Trophoblast cell (in vitro differentiated cells and primary cell): ENCODE results near the gene CD8B.

Experiments
- DNase-seq, 2 donors: peaks; one replicate each; pipeline ENCODE4 v3.0.0-alpha.2; 2016
- H2AFZ ChIP-seq: 2 replicates; pipeline ENCODE4 v1.6.1; 2013; ENCODE audit warnings: low read length, moderate library complexity, mild to moderate bottlenecking; ENCODE audit not compliant: insufficient read depth, poor library complexity
- H2AK5ac ChIP-seq: 2 replicates; pipeline ENCODE4 v1.6.1; 2013; ENCODE audit warnings: mild to moderate bottlenecking, low read length
- H2BK120ac ChIP-seq: 2 replicates; pipeline ENCODE4 v1.6.1; 2013; ENCODE audit warnings: low read length, mild to moderate bottlenecking, moderate library complexity; ENCODE audit not compliant: insufficient read depth, poor library complexity
- H2BK12ac ChIP-seq: 2 replicates; pipeline ENCODE4 v1.6.1; 2013; ENCODE audit warnings: mild to moderate bottlenecking, low read length, moderate library complexity
- H2BK5ac ChIP-seq: 2 replicates; pipeline ENCODE4 v1.6.1; 2013; ENCODE audit warnings: low read length, low read depth, moderate library complexity, mild to moderate bottlenecking; ENCODE audit not compliant: poor library complexity
- H3K14ac ChIP-seq: 2 replicates; pipeline ENCODE4 v1.6.1; 2013; ENCODE audit warnings: mild to moderate bottlenecking, low read length
- H3K18ac ChIP-seq: 2 replicates; pipeline ENCODE4 v1.6.1; 2013; ENCODE audit warnings: mild to moderate bottlenecking, low read length
- H3K23ac ChIP-seq: 2 replicates; pipeline ENCODE4 v1.6.1; 2013; ENCODE audit warnings: low read length
- H3K27ac ChIP-seq: 2 replicates; pipeline ENCODE4 v1.5.1; 2013; ENCODE audit warnings: low read depth, mild to moderate bottlenecking, inconsistent platforms, low read length, moderate library complexity
- H3K27me3 ChIP-seq: 2 replicates; pipeline ENCODE4 v1.6.1; 2013; ENCODE audit warnings: inconsistent platforms, mild to moderate bottlenecking, low read length, moderate library complexity; ENCODE audit not compliant: insufficient read depth
- H3K36me3 ChIP-seq, 2 experiments: 1 replicate in 1 of 2; 2 replicates in 1 of 2; pipeline ENCODE4 v1.6.1; 2013; ENCODE audit warnings: low read length in 2 of 2, mild to moderate bottlenecking in 2 of 2, moderate library complexity in 1 of 2; ENCODE audit not compliant: insufficient read depth in 2 of 2, control insufficient read depth in 1 of 2
- H3K4ac ChIP-seq: 2 replicates; pipeline ENCODE4 v1.6.1; 2013; ENCODE audit warnings: low read depth, mild to moderate bottlenecking, low read length, moderate library complexity
- H3K4me1 ChIP-seq, 2 experiments: 1 replicate in 1 of 2; 2 replicates in 1 of 2; pipeline ENCODE4 v1.6.1; 2013; ENCODE audit warnings: low read length in 2 of 2, mild to moderate bottlenecking in 2 of 2, moderate library complexity in 1 of 2; ENCODE audit not compliant: insufficient read depth in 2 of 2, control insufficient read depth in 1 of 2
- H3K4me2 ChIP-seq: 2 replicates; pipeline ENCODE4 v1.6.1; 2013; ENCODE audit warnings: inconsistent platforms, mild to moderate bottlenecking, low read length, moderate library complexity
- H3K4me3 ChIP-seq: 2 replicates; pipeline ENCODE4 v1.5.1; 2013; ENCODE audit warnings: mild to moderate bottlenecking, low read depth, low read length, inconsistent platforms
- H3K79me1 ChIP-seq: one replicate; pipeline ENCODE4 v1.6.1; 2013; ENCODE audit warnings: low read length
- H3K79me2 ChIP-seq: 2 replicates; pipeline ENCODE4 v1.6.1; 2013; ENCODE audit warnings: low read length, mild to moderate bottlenecking; ENCODE audit not compliant: control insufficient read depth, insufficient read depth, poor library complexity
- H3K9ac ChIP-seq: 2 replicates; pipeline ENCODE4 v1.6.1; 2013; ENCODE audit warnings: mild to moderate bottlenecking, low read length
- H3K9me3 ChIP-seq: 2 replicates; pipeline ENCODE4 v1.6.1; 2013; ENCODE audit warnings: low read depth, mild to moderate bottlenecking, control low read depth, inconsistent platforms, low read length; ENCODE audit not compliant: insufficient read depth
- H4K12ac ChIP-seq: 2 replicates; pipeline ENCODE4 v1.6.1; 2013; ENCODE audit warnings: low read depth, mild to moderate bottlenecking, low read length, moderate library complexity
- H4K8ac ChIP-seq: 2 replicates; pipeline ENCODE4 v1.6.1; 2013; ENCODE audit warnings: low read depth, mild to moderate bottlenecking, low read length, moderate library complexity
- H4K91ac ChIP-seq: one replicate; pipeline ENCODE4 v1.6.1; 2013; ENCODE audit warnings: low read depth, mild to moderate bottlenecking, low read length, moderate library complexity
- WGBS: extraction: QIAGEN DNeasy Blood & Tissue Kit; methylation state at CpG from one replicate; pipeline ENCODE4 v1.1.7; 2013; ENCODE audit warnings: missing lambda C conversion rate; ENCODE audit not compliant: insufficient read length, insufficient coverage; ENCODE audit errors: extremely low coverage; 5-methylcytosine and 5-hydroxymethylcytosine counted together

The CD8B gene

DNA sequence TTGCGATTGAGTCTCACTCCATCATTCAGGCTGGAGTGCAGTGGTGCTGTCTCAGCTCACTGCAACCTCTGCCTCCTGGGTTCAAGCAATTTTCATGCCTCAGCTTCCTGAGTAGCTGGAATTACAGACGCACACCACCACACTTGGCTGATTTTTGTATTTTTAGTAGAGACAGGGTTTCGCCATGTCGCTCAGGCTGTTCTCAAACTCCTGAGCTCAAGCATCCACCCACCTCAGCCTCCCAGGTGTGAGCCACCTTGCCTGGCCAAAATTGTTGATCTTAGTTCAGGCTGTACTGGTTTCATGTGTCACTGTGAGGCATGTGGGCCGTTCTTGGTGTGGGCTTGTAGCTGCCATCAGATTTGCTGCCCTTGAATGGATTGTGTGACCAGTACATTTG lies 89.1 kb downstream of the CD8B start:
- WGBS, result no CpG with 5 or more reads among the region's 5 CpGs
- H2BK120ac ChIP-seq, result no peak overlapping the region

DNA sequence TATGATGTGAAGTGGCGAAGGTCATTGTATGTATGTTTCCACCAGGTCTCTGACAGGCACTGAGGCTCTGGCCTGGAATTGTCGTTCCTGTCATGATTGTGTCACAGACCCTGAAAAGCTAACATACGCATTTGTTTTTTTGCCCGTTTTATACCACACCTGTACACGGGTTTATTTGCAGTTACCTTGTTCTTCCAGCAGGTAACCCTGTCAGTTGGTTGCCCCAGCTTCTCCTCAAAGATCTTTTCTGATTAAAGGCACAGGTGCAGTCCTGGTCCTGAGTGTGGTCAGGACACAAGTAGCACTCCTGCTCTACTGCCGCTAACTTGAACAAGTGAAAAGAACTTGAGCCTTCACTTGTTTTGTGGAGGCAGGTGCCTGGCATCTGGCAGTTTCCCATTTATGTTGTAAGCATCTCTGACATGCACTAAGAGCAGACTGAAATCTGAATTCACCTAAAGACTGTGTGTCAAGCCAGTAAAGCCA lies 90.8 kb downstream of the CD8B start:
- Histone ChIP-seq H3K14ac (no peak overlapping the region), H3K23ac (no peak overlapping the region), H3K4me1 (no peaks in the 10 kb centered on the region), H4K91ac (no peak overlapping the region), H3K4ac (no peak overlapping the region), H3K27ac (no peak overlapping the region), H3K18ac (no peak overlapping the region), H2BK12ac (no peak overlapping the region), H2AK5ac (no peak overlapping the region), H2AFZ (no peak overlapping the region), H3K79me1 (no peaks in the 10 kb centered on the region), H3K36me3 (peaks cover 4 to 15% of the 10 kb centered on the region in 2 experiments), H3K4me3 (no peak overlapping the region), H3K27me3 (no peaks in the 10 kb centered on the region), H4K8ac (no peak overlapping the region), H4K12ac (no peak overlapping the region), H2BK5ac (no peak overlapping the region), H3K79me2 (no peaks in the 10 kb centered on the region), H2BK120ac (no peak overlapping the region), H3K9ac (no peak overlapping the region), H3K4me2 (no peak overlapping the region), H3K9me3 (no peaks in the 10 kb centered on the region)
- no peak for DNase-seq
- no CpG with 5 or more reads among the region's 6 CpGs for WGBS

More for the DNA sequence above, 89.1 kb downstream of the CD8B start:
- H3K79me2 ChIP-seq, result no peaks in the 10 kb centered on the region
- no peak overlapping the region for H4K12ac ChIP-seq
- H3K9ac ChIP-seq, result no peak overlapping the region
- H3K27ac ChIP-seq, result no peak overlapping the region
- H3K9me3 ChIP-seq, result no peaks in the 10 kb centered on the region
- H3K36me3 ChIP-seq, result peaks cover 4 to 14% of the 10 kb centered on the region in 2 experiments
- H2BK12ac ChIP-seq, result no peak overlapping the region
- no peak overlapping the region for H3K23ac ChIP-seq
- H3K4me1 ChIP-seq, result no peaks in the 10 kb centered on the region
- no peaks in the 10 kb centered on the region for H3K79me1 ChIP-seq
- no peak for DNase-seq
- no peak overlapping the region for H3K18ac ChIP-seq
- no peak overlapping the region for H2BK5ac ChIP-seq
- no peak overlapping the region for H3K4me2 ChIP-seq
- no peak overlapping the region for H4K91ac ChIP-seq
- H4K8ac ChIP-seq, result no peak overlapping the region
- H3K14ac ChIP-seq, result no peak overlapping the region
- H3K4me3 ChIP-seq, result no peak overlapping the region
- H3K4ac ChIP-seq, result no peak overlapping the region
- no peaks in the 10 kb centered on the region for H3K27me3 ChIP-seq
- no peak overlapping the region for H2AFZ ChIP-seq
- H2AK5ac ChIP-seq, result no peak overlapping the region

DNA sequence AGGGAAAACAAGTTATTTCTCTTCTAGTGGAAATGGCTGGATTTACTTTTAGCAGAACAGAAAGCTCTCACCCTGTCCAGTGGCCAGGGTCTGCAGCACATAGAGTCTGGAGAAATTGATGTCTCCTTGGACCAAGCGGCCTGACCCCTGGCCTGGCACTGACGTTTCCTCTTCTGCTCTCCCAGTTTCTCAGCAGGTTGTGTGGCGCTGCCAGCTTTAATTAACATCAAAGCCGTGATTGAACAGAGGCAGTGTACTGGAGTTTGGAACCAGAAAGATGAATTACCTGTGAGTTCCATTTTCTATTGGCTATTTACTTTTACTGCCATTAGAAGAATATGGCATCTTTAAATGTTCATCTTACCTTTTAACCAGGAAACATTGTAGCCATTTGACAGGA lies 91.8 kb downstream of the CD8B start:
- no CpG with 5 or more reads among the region's 4 CpGs for WGBS
- H2BK120ac ChIP-seq, result no peak overlapping the region
- no peak overlapping the region for H3K14ac ChIP-seq
- no peak overlapping the region for H4K12ac ChIP-seq
- H3K4me2 ChIP-seq, result no peak overlapping the region
- no peak overlapping the region for H2AFZ ChIP-seq
- no peak for DNase-seq
- H4K91ac ChIP-seq, result no peak overlapping the region
- H2AK5ac ChIP-seq, result no peak overlapping the region
- no peaks in the 10 kb centered on the region for H3K79me2 ChIP-seq
- H3K4me1 ChIP-seq, result no peaks in the 10 kb centered on the region
- no peak overlapping the region for H3K4me3 ChIP-seq
- H4K8ac ChIP-seq, result no peak overlapping the region
- no peak overlapping the region for H3K23ac ChIP-seq
- no peak overlapping the region for H3K18ac ChIP-seq
- peaks cover 6 to 16% of the 10 kb centered on the region in 2 experiments for H3K36me3 ChIP-seq
- no peaks in the 10 kb centered on the region for H3K79me1 ChIP-seq
- H2BK12ac ChIP-seq, result no peak overlapping the region
- no peaks in the 10 kb centered on the region for H3K9me3 ChIP-seq
- H3K9ac ChIP-seq, result no peak overlapping the region
- no peak overlapping the region for H2BK5ac ChIP-seq
- H3K4ac ChIP-seq, result no peak overlapping the region
- no peaks in the 10 kb centered on the region for H3K27me3 ChIP-seq
- H3K27ac ChIP-seq, result no peak overlapping the region

DNA sequence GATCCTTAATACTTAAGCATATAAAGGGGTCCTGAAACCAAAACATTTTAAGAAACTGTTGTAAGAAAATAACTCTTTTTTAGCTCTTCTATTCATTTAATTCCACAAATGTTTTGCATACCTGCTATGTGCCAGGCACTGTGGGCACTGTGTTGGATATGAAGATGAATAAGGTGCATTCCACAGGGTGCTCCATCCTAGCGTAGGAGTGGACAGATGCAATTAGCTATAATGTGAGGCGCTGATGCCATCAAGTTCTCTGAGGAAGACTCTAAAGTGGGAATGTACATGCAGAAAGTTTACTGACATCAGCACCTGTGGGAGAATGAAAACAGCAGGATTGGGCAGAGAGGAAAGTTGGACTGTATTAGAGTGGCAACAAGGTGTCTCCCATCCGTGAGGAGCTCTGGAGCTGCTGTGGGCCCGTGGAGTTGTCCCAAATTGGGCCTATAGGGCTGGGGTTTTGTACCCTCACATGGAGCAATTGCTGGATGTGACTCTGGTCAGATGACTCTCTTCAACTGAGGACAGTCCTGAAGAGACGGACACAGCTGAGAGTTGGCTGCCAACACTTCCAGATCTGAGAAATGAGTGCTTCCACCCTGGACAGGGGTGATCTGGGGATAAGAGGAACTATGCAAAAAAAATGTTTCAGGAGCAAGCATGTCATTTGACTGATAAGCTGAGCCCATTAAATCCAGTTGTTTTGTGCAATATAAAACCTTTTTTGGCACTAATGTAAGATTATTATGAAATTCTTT lies 93.3 kb downstream of the CD8B start:
- Histone ChIP-seq H3K4me1 (no peaks in the 10 kb centered on the region), H3K27me3 (no peaks in the 10 kb centered on the region), H3K9me3 (no peaks in the 10 kb centered on the region), H3K9ac (no peak overlapping the region), H2AK5ac (no peak overlapping the region), H3K4ac (no peak overlapping the region), H3K27ac (no peak overlapping the region), H2BK12ac (no peak overlapping the region), H4K12ac (no peak overlapping the region), H4K8ac (no peak overlapping the region), H3K18ac (no peak overlapping the region), H3K4me2 (no peak overlapping the region), H3K14ac (no peak overlapping the region), H2BK5ac (no peak overlapping the region), H3K23ac (no peak overlapping the region), H3K79me2 (no peaks in the 10 kb centered on the region), H3K79me1 (no peaks in the 10 kb centered on the region), H2BK120ac (no peak overlapping the region), H2AFZ (no peak overlapping the region), H3K4me3 (no peak overlapping the region), H4K91ac (no peak overlapping the region), H3K36me3 (peaks cover 6 to 14% of the 10 kb centered on the region in 2 experiments)
- no peak for DNase-seq
- no CpG with 5 or more reads among the region's 5 CpGs for WGBS
